AG04450 (cell line): Measurements from ENCODE around the gene IPO13. TPM values are rescaled to one million over a fixed set of nuclear protein-coding genes. Genes with fewer than 3 reads are reported as not detected.
A peak's percentile ranks its signal among the peaks of the same experiment; 100 is the strongest.

Source experiments
- CTCF ChIA-PET: fragments of 300-600, 350-600 bp; formaldehyde crosslinking; extraction: SDS; loops from one replicate; lab custom pipeline; 2022; ENCODE audit warnings: antibody characterized with exemption, inconsistent platforms; lab: Charles Lee
- POLR2A ChIA-PET: fragments of 350-600 bp; formaldehyde crosslinking; extraction: SDS; loops from one replicate; lab custom pipeline; 2021; ENCODE audit warnings: antibody characterized with exemption, inconsistent platforms; lab: Yijun Ruan, JAX
- DNase-seq: peaks from one replicate; pipeline ENCODE4 v3.0.0-alpha.2; 2011; ENCODE audit warnings: low read depth, low spot score
- H3K27ac ChIP-seq: one replicate; pipeline ENCODE4 v1.5.1; 2012; ENCODE audit warnings: low read depth, low read length, control low read depth
- H3K27me3 ChIP-seq: one replicate; pipeline ENCODE4 v1.6.0; 2012; ENCODE audit warnings: low read length; ENCODE audit not compliant: control insufficient read depth, insufficient read depth
- H3K4me3 ChIP-seq: 2 replicates; pipeline ENCODE4 v1.5.1; 2011; ENCODE audit warnings: mild to moderate bottlenecking, low read depth, low read length, control low read depth
- H3K9me3 ChIP-seq: 2 replicates; pipeline ENCODE4 v1.5.1; 2012; ENCODE audit warnings: low read length; ENCODE audit not compliant: control insufficient read depth, insufficient read depth
- polyA plus RNA-seq: library from polyadenylated mRNA; depleted of rRNA; stranded (reverse); fragments of >200 nt; gene quantifications from 2 replicates; pipeline ENCODE4 v1.2.3, GENCODE V29; 2011
- TF ChIP-seq, protein P1 (sequence below): IDR thresholded peaks from 2 replicates; pipeline ENCODE4 v1.5.1; 2011; ENCODE audit warnings: low read depth, low read length, control low read depth, inconsistent platforms

The IPO13 gene
- polyA plus RNA-seq, 1 experiment = 11.2 TPM

GRCh38 chr1:43934101-43934985, 12.4 kb upstream of the IPO13 start:
- TF ChIP-seq, protein P1, sequence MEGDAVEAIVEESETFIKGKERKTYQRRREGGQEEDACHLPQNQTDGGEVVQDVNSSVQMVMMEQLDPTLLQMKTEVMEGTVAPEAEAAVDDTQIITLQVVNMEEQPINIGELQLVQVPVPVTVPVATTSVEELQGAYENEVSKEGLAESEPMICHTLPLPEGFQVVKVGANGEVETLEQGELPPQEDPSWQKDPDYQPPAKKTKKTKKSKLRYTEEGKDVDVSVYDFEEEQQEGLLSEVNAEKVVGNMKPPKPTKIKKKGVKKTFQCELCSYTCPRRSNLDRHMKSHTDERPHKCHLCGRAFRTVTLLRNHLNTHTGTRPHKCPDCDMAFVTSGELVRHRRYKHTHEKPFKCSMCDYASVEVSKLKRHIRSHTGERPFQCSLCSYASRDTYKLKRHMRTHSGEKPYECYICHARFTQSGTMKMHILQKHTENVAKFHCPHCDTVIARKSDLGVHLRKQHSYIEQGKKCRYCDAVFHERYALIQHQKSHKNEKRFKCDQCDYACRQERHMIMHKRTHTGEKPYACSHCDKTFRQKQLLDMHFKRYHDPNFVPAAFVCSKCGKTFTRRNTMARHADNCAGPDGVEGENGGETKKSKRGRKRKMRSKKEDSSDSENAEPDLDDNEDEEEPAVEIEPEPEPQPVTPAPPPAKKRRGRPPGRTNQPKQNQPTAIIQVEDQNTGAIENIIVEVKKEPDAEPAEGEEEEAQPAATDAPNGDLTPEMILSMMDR = peak; percentile 90
- POLR2A ChIA-PET = interaction anchor here (0.6 to 2.2 kb wide), 5 partner anchors 11 to 284 kb away, joined by 3 to 21 read pairs (median 3); partner anchors contain the start of gene KDM4A
- no peaks in the 10 kb centered on the region for H3K27me3 ChIP-seq
- peaks cover 11% of the 10 kb centered on the region for H3K9me3 ChIP-seq
- H3K27ac ChIP-seq = no peak overlapping the region
- no peak for DNase-seq
- H3K4me3 ChIP-seq = no peak overlapping the region
- CTCF ChIA-PET = interaction anchor here (0.7 to 6.8 kb wide), 70 partner anchors 8 to 707 kb away, joined by 3 to 438 read pairs (median 5); partner anchors contain the start of genes DPH2, IPO13, KDM4A and PTPRF

DNA sequence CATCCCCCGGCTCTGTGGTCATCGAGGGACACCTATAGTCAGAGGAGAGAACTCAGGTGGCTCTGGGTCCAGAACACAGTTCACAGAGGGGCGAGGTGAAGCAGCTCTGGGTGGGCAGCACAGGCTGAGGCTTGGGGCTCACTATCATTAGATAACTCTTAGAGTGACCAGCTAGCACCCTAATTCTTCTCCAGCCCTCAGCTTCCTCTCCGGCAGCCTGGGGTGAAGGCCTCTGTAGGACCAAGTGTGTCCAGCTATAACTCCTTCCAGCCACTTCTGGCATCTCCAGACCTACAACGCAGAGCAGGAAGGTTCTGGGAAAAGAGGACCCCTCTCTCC, 11.8 kb upstream of the IPO13 start:
- CTCF ChIA-PET = interaction anchor here (0.7 to 6.8 kb wide), 71 partner anchors 9 to 708 kb away, joined by 3 to 438 read pairs (median 5); partner anchors contain the start of genes DPH2, IPO13, KDM4A and PTPRF
- no peak overlapping the region for H3K4me3 ChIP-seq
- TF ChIP-seq, protein P1 = no peak
- no peaks in the 10 kb centered on the region for H3K27me3 ChIP-seq
- DNase-seq = no peak
- no peak overlapping the region for H3K27ac ChIP-seq
- POLR2A ChIA-PET = interaction anchor here (0.6 to 2.2 kb wide), 5 partner anchors 11 to 285 kb away, joined by 3 to 21 read pairs (median 3); partner anchors contain the start of gene KDM4A
- peaks cover 5% of the 10 kb centered on the region for H3K9me3 ChIP-seq

GRCh38 chr1:43935711-43936427, 10.9 kb upstream of the IPO13 start:
- H3K4me3 ChIP-seq = peak overlapping the region; percentile 43
- H3K9me3 ChIP-seq = no peaks in the 10 kb centered on the region
- no peaks in the 10 kb centered on the region for H3K27me3 ChIP-seq
- TF ChIP-seq, protein P1 = no peak
- DNase-seq = no peak
- H3K27ac ChIP-seq = no peak overlapping the region
- POLR2A ChIA-PET = interaction anchor here (2.2 kb wide), 1 partner anchor 172 kb away, joined by 21 read pairs; no protein-coding TSS in a partner anchor
- CTCF ChIA-PET = interaction anchor here (0.8 to 6.8 kb wide), 31 partner anchors 10 to 408 kb away, joined by 3 to 438 read pairs (median 7); partner anchors contain the start of genes IPO13, KDM4A and ST3GAL3

DNA sequence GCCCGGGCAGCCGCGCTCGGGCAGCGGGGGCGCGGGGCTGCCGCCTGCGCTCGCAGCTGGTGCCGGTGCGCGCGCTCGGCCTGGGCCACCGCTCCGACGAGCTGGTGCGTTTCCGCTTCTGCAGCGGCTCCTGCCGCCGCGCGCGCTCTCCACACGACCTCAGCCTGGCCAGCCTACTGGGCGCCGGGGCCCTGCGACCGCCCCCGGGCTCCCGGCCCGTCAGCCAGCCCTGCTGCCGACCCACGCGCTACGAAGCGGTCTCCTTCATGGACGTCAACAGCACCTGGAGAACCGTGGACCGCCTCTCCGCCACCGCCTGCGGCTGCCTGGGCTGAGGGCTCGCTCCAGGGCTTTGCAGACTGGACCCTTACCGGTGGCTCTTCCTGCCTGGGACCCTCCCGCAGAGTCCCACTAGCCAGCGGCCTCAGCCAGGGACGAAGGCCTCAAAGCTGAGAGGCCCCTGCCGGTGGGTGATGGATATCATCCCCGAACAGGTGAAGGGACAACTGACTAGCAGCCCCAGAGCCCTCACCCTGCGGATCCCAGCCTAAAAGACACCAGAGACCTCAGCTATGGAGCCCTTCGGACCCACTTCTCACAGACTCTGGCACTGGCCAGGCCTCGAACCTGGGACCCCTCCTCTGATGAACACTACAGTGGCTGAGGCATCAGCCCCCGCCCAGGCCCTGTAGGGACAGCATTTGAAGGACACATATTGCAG, 10.2 kb upstream of the IPO13 start:
- Histone ChIP-seq H3K27me3 (no peaks in the 10 kb centered on the region), H3K27ac (no peak overlapping the region), H3K9me3 (no peaks in the 10 kb centered on the region), H3K4me3 (peak overlapping the region; percentile 43)
- ChIA-PET CTCF (interaction anchor here (1.0 to 6.8 kb wide), 3 partner anchors 9 to 174 kb away, joined by 3 to 438 read pairs (median 80); partner anchors contain the start of gene IPO13), POLR2A (no interaction called here)
- no peak for DNase-seq
- TF ChIP-seq, protein P1 = no peak
